ENCODE data around the gene IRAK1. TPM values are rescaled to one million over a fixed set of nuclear protein-coding genes. Genes with fewer than 3 reads are reported as not detected.

Gene IRAK1
- total RNA-seq, 2 donors from 2014 or later = 113 to 122 TPM

GRCh38 chrX:153973127-153974002, 46.3 kb downstream of the IRAK1 start:
- 27% methylated on average over 14 of the region's 20 CpGs for WGBS
- DNase-seq (ENCODE audit: low spot score) = no peak
- H3K27ac ChIP-seq = peak overlapping the region; percentile 98
- intact Hi-C loops (cut with DNase I) = no loop called here
- no peaks in the 10 kb centered on the region for H3K9me3 ChIP-seq
- no peaks in the 10 kb centered on the region for H3K4me1 ChIP-seq (replicated peaks)
- peak overlapping the region; percentile 55 to 60 for H3K4me3 ChIP-seq
- no peak for TF ChIP-seq CTCF (IDR thresholded peaks at IDR 0.05)
- no peak for TF ChIP-seq POLR2A (IDR thresholded peaks at IDR 0.05)
- no peak for TF ChIP-seq POLR2AphosphoS5 (IDR thresholded peaks at IDR 0.05)
- H3K36me3 ChIP-seq = no peaks in the 10 kb centered on the region
- no peaks in the 10 kb centered on the region for H3K27me3 ChIP-seq (replicated peaks; ENCODE audit: insufficient read depth)

- no peaks in the 10 kb centered on the region for H3K4me1 ChIP-seq (replicated peaks)
- WGBS = 0% methylated on average over 3 of the region's 103 CpGs
- H3K27ac ChIP-seq = peak within 1 kb of the TSS; percentile 98
- H3K36me3 ChIP-seq = no peaks in the 10 kb centered on the region
- TF ChIP-seq POLR2A (IDR thresholded peaks at IDR 0.05) = peak; percentile 58
- peak in 1 of 4 experiments; percentile 9 for TF ChIP-seq CTCF (IDR thresholded peaks at IDR 0.05)
- peak; percentile 37 for TF ChIP-seq POLR2AphosphoS5 (IDR thresholded peaks at IDR 0.05)
- DNase-seq (ENCODE audit: low spot score) = peak; percentile 73
- intact Hi-C loops (cut with DNase I) = no loop called here
- H3K27me3 ChIP-seq (replicated peaks; ENCODE audit: insufficient read depth) = no peaks in the 10 kb centered on the region
- H3K4me3 ChIP-seq = peak within 1 kb of the TSS; percentile 55 to 60
- H3K9me3 ChIP-seq = no peaks in the 10 kb centered on the region
These were observed 47.2 kb downstream of the IRAK1 start, which contains the start of gene TMEM187 for GRCh38 chrX:153972368-153973126. Gene TMEM187, plus strand, starts transcription at chrX:153972754. Its CDS starts 9,309 bp downstream, at chrX:153982063.

- intact Hi-C loops (cut with DNase I) = no loop called here
- peak; percentile 83 for DNase-seq (ENCODE audit: low spot score)
- Histone ChIP-seq H3K36me3 (no peaks in the 10 kb centered on the region), H3K9me3 (no peaks in the 10 kb centered on the region), H3K27ac (peak within 1 kb of the TSS; percentile 98), H3K4me1 (replicated peaks) (no peaks in the 10 kb centered on the region), H3K27me3 (replicated peaks; ENCODE audit: insufficient read depth) (no peaks in the 10 kb centered on the region), H3K4me3 (peak within 1 kb of the TSS; percentile 55 to 60)
- 0% methylated on average over 7 of the region's 96 CpGs for WGBS
- TF ChIP-seq POLR2A (IDR thresholded peaks at IDR 0.05) (peak; percentile 13), CTCF (IDR thresholded peaks at IDR 0.05) (no peak)
These were observed 48.0 kb downstream of the IRAK1 start, which contains the start of gene HCFC1 for GRCh38 chrX:153971450-153972367. Gene HCFC1, minus strand, starts transcription at chrX:153971818. Its CDS starts 978 bp downstream, at chrX:153970840.

- Histone ChIP-seq H3K36me3 (no peaks in the 10 kb centered on the region), H3K4me3 (peak overlapping the region; percentile 55 to 60), H3K9me3 (no peaks in the 10 kb centered on the region), H3K4me1 (replicated peaks) (no peaks in the 10 kb centered on the region), H3K27me3 (replicated peaks; ENCODE audit: insufficient read depth) (no peaks in the 10 kb centered on the region), H3K27ac (peak overlapping the region; percentile 98)
- peak; percentile 78 for DNase-seq (ENCODE audit: low spot score)
- 0% methylated on average over 8 of the region's 34 CpGs for WGBS
- TF ChIP-seq POLR2AphosphoS5 (IDR thresholded peaks at IDR 0.05) = peak; percentile 37
- peak; percentile 71 for TF ChIP-seq POLR2A (IDR thresholded peaks at IDR 0.05)
- TF ChIP-seq CTCF (IDR thresholded peaks at IDR 0.05) = no peak
- intact Hi-C loops (cut with DNase I) = no loop called here
These were observed 48.6 kb downstream of the IRAK1 start for GRCh38 chrX:153971124-153971449.
